GM12801 (cell line): ENCODE measurements around the gene FLCN.

Source experiments
- TF ChIP-seq, protein P1 (sequence below): IDR thresholded peaks from one replicate; pipeline ENCODE4 v1.5.1; 2011; ENCODE audit warnings: control low read depth; ENCODE audit not compliant: insufficient read length; ENCODE audit errors: extremely low read depth

The FLCN gene

DNA sequence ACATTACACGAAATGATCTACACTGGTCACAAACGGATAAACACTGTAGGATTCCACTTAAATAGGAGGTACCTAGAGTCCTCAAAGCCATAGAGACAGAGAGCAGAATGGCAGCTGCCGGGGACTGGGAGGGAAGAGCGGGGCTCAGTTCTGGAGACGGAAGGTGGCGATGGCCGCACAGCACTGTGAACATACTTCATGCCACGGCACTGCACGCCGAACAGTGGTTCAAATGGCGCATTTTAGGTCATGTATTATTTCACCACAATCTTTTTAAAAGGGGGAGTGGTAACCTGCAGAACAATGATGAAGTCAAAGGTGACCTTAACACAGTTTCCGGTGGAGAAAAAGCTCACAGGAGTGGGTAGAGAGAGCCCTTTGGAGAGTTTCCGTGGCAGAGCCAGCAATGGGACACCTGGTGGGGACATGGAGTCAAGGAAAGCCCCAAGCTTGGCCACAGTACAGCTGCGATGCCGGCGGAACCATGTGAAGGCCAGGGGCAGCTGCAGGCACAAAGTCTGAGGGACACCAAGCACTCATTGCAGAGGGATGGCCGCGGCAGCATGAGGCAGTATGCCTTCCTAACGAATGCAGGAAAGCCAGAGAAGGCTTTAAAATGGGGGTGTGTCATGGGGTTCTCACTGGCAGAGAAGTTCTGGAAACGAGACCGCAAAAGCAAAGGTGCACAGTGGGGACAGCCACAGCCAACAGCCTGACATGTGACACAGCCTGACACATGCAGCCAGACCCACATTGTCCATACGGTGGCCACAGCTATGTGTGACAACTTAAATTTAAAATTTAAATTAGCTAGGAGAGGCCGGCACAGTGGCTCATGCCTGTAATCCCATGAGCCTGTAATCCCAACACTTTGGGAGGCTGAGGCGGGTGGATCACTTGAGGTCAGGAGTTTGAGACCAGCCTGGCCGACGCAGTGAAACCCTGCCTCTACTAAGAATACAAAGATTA lies 7.3 kb downstream of the FLCN start:
- TF ChIP-seq, protein P1, sequence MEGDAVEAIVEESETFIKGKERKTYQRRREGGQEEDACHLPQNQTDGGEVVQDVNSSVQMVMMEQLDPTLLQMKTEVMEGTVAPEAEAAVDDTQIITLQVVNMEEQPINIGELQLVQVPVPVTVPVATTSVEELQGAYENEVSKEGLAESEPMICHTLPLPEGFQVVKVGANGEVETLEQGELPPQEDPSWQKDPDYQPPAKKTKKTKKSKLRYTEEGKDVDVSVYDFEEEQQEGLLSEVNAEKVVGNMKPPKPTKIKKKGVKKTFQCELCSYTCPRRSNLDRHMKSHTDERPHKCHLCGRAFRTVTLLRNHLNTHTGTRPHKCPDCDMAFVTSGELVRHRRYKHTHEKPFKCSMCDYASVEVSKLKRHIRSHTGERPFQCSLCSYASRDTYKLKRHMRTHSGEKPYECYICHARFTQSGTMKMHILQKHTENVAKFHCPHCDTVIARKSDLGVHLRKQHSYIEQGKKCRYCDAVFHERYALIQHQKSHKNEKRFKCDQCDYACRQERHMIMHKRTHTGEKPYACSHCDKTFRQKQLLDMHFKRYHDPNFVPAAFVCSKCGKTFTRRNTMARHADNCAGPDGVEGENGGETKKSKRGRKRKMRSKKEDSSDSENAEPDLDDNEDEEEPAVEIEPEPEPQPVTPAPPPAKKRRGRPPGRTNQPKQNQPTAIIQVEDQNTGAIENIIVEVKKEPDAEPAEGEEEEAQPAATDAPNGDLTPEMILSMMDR: no peak

DNA sequence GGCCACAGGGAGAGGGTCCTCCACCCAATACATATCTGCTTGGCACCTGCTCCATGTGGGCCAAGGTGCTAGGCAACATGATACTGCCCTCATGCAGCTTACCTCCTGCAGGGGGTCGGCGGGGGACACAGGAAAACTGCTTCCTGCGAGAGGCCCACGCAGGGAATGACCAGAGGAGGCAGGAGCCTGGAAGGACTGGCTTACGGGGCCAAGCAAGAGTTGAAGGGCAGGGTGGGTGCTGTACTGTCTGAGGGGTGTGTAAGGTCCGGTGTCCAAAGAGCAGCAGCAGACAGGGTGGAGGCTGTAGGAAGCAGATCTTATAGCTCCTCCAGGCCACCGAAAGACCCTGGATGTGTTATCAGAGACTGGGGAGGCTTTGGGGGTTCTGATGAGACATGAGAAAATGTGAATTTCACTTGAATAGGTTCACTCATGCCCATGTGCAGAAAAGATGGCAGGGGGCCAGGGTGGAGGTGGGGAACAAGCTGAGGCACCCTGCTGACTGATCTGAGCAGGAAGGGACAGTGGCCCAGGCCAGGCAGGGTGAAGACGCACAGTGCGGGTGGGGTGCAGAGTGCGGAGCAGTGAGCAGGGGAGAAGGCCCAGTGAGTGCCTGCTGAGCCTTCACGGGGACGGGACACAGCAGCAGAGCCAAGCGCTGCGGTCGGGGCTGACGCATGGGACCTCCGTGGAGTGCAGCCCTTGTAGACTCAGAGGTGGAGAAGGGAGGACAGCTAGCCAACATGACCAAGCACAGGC lies 8.3 kb downstream of the FLCN start:
- TF ChIP-seq, protein P1: no peak

DNA sequence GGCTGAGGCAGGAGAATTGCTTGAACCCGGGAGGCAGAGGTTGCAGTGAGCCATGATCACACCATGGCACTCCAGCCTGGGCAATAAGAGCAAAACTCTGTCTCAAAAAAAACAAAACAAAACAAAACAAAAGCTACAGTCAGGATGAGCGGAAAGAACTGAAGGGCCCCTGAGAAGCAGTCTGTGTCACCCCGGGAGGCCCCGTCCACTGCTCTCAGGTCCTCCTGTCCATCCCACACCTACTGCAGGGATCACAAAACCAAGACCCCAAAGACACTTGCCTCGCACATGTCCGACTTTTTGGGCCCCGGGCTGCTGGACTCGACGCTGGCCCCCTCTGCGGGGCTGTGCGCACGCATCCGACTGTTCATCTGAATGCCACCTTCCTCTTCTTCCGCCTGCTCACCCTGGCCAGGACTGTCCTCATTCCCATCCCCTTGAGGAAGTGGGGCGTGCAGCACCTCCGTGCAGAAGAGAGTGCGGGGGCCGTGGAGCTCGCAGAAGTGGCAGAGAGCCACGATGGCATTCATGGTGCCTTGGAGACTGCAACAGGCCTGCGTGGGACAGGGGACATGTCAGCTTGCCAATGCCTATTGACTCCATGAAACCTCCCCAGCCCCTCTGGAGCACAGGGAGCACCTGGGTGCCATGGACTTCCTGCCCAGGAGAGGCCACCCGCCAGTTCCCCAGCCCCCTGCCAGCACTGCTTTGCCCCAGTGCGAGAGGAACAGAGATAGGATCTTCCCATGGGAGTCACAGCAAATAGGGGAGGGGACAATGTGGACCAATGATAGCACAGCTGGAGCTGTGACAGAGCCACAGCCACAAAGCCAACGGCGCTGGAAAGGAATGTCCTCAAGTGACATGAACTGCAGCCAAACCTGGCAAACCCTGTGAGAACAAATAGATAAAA lies 9.1 kb downstream of the FLCN start:
- TF ChIP-seq, protein P1: no peak

DNA sequence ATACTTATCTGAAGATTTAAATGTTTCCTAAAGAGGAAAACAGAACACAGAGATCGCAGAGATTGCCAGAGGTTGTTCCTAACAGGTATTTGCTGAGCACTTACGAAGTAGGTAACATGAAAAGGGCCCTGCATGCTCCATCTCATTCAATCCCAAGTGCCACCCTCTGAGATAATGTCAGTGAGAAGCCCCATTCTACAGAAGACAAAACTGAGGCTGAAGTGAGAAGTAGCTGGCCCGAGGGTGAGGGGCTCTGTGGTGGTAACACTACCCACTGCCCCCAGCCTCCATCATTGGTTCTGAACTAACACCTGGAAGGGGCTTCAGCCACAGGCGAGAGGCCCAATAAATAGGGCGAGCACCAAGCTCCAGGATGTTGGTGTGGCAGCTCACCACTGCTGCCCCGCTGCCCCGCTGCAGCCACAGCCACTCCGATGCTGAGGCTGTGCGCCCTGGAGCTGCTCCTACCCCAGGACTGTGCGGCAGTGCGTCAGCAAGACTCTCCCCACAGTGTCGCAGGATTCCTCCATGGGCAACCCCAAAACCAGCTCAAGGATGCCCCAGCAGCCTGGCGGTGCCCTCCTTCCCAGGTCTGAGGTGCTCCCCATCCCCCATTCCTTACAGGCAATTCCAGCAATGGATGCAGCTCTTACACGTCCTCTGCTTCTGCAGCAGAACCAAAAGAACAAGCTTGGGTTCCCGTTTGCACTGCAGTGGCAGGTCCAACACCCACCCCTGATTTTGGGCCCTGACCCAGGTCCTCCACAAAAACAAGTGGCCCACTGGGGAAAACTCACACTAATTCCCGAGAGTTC lies 10.3 kb downstream of the FLCN start:
- TF ChIP-seq, protein P1: no peak

DNA sequence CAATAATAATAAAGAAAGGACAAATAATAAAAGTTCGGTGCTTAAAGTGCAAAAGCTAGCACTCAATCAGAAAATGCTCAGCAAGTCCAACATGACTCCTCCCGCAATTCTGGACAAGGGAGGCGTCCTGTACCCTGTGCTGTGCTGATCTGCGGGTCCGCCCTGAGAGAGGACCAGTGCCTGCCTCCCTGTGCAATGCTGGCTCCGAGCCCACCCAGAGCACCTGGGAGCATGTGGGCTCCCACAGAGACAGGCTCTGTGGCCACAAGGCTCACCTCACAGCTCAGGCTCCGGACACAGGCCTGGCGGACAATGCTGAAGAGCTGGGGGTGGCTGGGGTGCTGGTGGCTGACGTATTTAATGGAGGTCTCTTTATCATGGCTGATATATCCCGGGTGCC lies 11.1 kb downstream of the FLCN start:
- TF ChIP-seq, protein P1: no peak

DNA sequence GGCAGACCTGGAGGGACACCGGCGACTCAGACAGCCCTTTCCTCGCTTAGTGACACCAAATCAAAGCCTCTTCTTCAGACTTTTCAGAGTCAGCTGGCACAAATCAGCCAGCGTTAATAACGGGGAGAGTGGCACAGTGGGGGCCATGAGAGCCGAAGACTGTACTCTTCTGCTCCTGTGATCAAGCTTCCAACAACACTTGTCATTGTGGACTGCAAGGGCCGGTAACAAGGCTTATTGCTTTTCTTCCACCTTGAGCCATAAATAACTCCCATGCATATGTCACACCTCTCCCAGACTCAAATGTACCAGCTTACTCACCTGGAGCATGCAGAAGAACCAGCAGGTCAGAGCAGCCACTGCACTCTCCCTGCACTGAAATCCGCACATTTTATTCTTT lies 12.8 kb downstream of the FLCN start:
- TF ChIP-seq, protein P1: no peak
